ENCODE measurements around the gene DSEL. TPM values are rescaled to one million over a fixed set of nuclear protein-coding genes. Genes with fewer than 3 reads are reported as not detected.

Gene DSEL
- total and polyA plus RNA-seq, 8 donors, result 0.65 to 4.7 (median 2.0) TPM

- TF ChIP-seq, protein P1, sequence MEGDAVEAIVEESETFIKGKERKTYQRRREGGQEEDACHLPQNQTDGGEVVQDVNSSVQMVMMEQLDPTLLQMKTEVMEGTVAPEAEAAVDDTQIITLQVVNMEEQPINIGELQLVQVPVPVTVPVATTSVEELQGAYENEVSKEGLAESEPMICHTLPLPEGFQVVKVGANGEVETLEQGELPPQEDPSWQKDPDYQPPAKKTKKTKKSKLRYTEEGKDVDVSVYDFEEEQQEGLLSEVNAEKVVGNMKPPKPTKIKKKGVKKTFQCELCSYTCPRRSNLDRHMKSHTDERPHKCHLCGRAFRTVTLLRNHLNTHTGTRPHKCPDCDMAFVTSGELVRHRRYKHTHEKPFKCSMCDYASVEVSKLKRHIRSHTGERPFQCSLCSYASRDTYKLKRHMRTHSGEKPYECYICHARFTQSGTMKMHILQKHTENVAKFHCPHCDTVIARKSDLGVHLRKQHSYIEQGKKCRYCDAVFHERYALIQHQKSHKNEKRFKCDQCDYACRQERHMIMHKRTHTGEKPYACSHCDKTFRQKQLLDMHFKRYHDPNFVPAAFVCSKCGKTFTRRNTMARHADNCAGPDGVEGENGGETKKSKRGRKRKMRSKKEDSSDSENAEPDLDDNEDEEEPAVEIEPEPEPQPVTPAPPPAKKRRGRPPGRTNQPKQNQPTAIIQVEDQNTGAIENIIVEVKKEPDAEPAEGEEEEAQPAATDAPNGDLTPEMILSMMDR (IDR thresholded peaks at IDR 0.05), result no peak
- FAIRE-seq (no peak), ATAC-seq (no peak), DNase-seq (no peak)
- WGBS, 2 donors, result 60 to 68% methylated on average over 2 of the region's 2 CpGs
- intact Hi-C loops (cut with DNase I), result no loop called here
- Histone ChIP-seq H3K27me3 (no peaks in the 10 kb centered on the region), H3K27ac (no peak overlapping the region), H3K4me3 (no peak overlapping the region), H3K4me1 (peaks cover 0 to 7% (median 3%) of the 10 kb centered on the region in 3 donors), H3K9me3 (no peaks in the 10 kb centered on the region), H3K36me3 (no peaks in the 10 kb centered on the region)
Measured at GRCh38 chr18:67519592-67519991, 3.1 kb upstream of the DSEL start.

DNA sequence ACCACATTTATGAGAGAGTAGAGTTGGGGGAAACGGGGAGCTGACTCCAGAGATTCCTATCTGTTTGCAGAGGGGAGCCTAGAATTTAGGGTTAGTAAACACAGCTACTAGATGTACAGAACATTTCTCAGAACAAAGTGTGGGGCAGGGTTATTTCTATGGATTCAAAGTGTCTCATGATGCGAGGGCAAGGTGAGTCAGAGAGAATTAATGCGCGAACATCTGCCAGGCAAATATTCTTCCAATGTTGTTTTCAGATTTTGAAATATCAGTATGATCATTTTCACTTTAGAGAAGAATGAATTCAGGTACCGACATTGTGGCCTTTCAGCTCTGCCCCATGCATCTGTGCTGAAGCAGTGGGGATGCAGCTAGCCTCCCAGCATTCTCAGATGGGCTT, 2.0 kb upstream of the DSEL start:
- ATAC-seq (no peak), DNase-seq (no peak), FAIRE-seq (no peak)
- Histone ChIP-seq H3K27ac (no peak overlapping the region), H3K4me1 (peaks cover 0 to 7% (median 3%) of the 10 kb centered on the region in 3 donors), H3K36me3 (no peaks in the 10 kb centered on the region), H3K27me3 (no peaks in the 10 kb centered on the region), H3K4me3 (no peak overlapping the region), H3K9me3 (no peaks in the 10 kb centered on the region)
- intact Hi-C loops (cut with DNase I), result no loop called here
- 76 to 81% methylated on average over 5 of the region's 5 CpGs for WGBS, 2 donors
- TF ChIP-seq, protein P1 (IDR thresholded peaks at IDR 0.05), result no peak

- H3K27ac ChIP-seq, result peak overlapping the region in 3 of 4 donors; percentile 1 to 75 (median 23)
- peak in 2 of 6 donors; percentile 13 to 21 for DNase-seq
- WGBS, 2 donors, result 6 to 7% methylated on average over 4 of the region's 4 CpGs
- peaks cover 0 to 7% (median 3%) of the 10 kb centered on the region in 3 donors for H3K4me1 ChIP-seq
- H3K27me3 ChIP-seq, result no peaks in the 10 kb centered on the region
- intact Hi-C loops (cut with DNase I), result no loop called here
- TF ChIP-seq, protein P1 (IDR thresholded peaks at IDR 0.05), result no peak
- FAIRE-seq, result no peak
- H3K36me3 ChIP-seq, result no peaks in the 10 kb centered on the region
- no peaks in the 10 kb centered on the region for H3K9me3 ChIP-seq
- ATAC-seq, result no peak
- peak overlapping the region in 3 of 4 donors; percentile 26 to 83 (median 74) for H3K4me3 ChIP-seq
Measured at GRCh38 chr18:67517444-67517765, 885 bp upstream of the DSEL start.

- H3K27me3 ChIP-seq, result no peaks in the 10 kb centered on the region
- WGBS, 2 donors, result 0% methylated on average over 50 to 53 of the region's 53 CpGs
- ATAC-seq (peak; percentile 70 to 90 (median 82)), DNase-seq (peak; percentile 82 to 93 (median 90)), FAIRE-seq (no peak)
- peak overlapping the region; percentile 74 to 83 (median 76) for H3K4me3 ChIP-seq
- no peaks in the 10 kb centered on the region for H3K9me3 ChIP-seq
- H3K27ac ChIP-seq, result peak overlapping the region; percentile 78 to 87 (median 80)
- no peaks in the 10 kb centered on the region for H3K36me3 ChIP-seq
- intact Hi-C loops (cut with DNase I), result no loop called here
- TF ChIP-seq, protein P1 (IDR thresholded peaks at IDR 0.05), result peak in 3 of 4 donors; percentile 43 to 50 (median 45)
- H3K4me1 ChIP-seq, result peaks cover 0 to 7% (median 3%) of the 10 kb centered on the region in 3 donors
Measured at GRCh38 chr18:67515942-67516538, 480 bp downstream of the DSEL start.

- DNase-seq (no peak), FAIRE-seq (no peak), ATAC-seq (no peak)
- Histone ChIP-seq H3K4me1 (peaks cover 0 to 7% (median 3%) of the 10 kb centered on the region in 3 donors), H3K27me3 (no peaks in the 10 kb centered on the region), H3K27ac (no peak overlapping the region), H3K4me3 (peak overlapping the region in 2 of 4 donors; percentile 74 to 83), H3K9me3 (no peaks in the 10 kb centered on the region), H3K36me3 (no peaks in the 10 kb centered on the region)
- TF ChIP-seq, protein P1 (IDR thresholded peaks at IDR 0.05), result no peak
- intact Hi-C loops (cut with DNase I), result no loop called here
- WGBS, 2 donors, result 45% methylated on average over 6 of the region's 6 CpGs
Measured at GRCh38 chr18:67514901-67515540, 1.5 kb downstream of the DSEL start.

Measured in pancreas (tissue), 10 donors.